Measurements from ENCODE around the gene PRSS22.

DNA sequence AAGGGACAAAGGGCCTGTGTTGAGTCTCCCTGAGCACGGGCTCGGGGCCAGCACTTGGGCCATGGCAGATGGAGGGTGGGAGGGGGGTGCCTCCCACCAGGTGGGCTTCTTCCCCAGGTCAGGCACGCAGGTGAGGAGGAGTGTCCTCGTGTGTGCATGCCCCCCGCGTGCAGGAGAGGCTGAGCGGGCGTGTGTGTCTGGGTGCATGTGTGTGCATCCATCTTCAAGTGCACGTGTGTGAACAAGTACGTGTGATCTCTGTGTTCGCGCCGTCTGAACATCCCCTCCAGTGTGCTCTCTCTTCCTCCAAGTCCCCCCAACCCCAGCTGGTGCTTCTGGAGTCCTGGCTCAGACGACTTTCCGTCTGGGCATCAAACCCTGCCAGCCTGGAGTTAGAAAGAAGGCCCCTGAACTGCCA is 30.6 kb downstream of the PRSS22 start:
- TF ChIP-seq CTCF (conservative IDR thresholded peaks at IDR 0.05 in 1 of 2, IDR thresholded peaks at IDR 0.05 in 1 of 2; ENCODE audit: extremely low read depth in 1 of 2, insufficient read depth in 1 of 2, low read depth in 1 of 2, low read length in 2 of 2) (no peak), EZH2 (IDR thresholded peaks at IDR 0.05; ENCODE audit: borderline replicate concordance, low read length) (no peak)
